Activated CD4-positive, alpha-beta T cell treated with anti-CD3 and anti-CD28 coated beads, Interleukin-2, Interleukin-4, amounts not matched to agents 100 ng/mL and 50 ng/mL, durations not matched to agents 16 hours and 8 hours (primary cell): ENCODE data around the gene PI4KB.

Source experiments
- DNase-seq: peaks from one replicate; pipeline ENCODE4 v3.0.0-alpha.2; 2020; ENCODE audit warnings: low spot score

The PI4KB gene

GRCh38 chr1:151346082-151346768 lies 19.0 kb upstream of the PI4KB start:
- DNase-seq = no peak

- no peak for DNase-seq
Measured at GRCh38 chr1:151344291-151344690, 17.1 kb upstream of the PI4KB start.

- no peak for DNase-seq
Measured at GRCh38 chr1:151343587-151343986, 16.4 kb upstream of the PI4KB start.

- no peak for DNase-seq
Measured at GRCh38 chr1:151342569-151342968, 15.4 kb upstream of the PI4KB start.

GRCh38 chr1:151342021-151342420 lies 14.8 kb upstream of the PI4KB start:
- no peak for DNase-seq

GRCh38 chr1:151340870-151341754 lies 13.9 kb upstream of the PI4KB start:
- DNase-seq = peak; percentile 73

GRCh38 chr1:151336556-151336955 lies 9.3 kb upstream of the PI4KB start:
- no peak for DNase-seq

- no peak for DNase-seq
Measured at GRCh38 chr1:151334822-151335221, 7.6 kb upstream of the PI4KB start.

- no peak for DNase-seq
Measured at GRCh38 chr1:151327903-151328674, 873 bp upstream of the PI4KB start.

- peak; percentile 50 for DNase-seq
Measured at GRCh38 chr1:151326619-151327222, 495 bp downstream of the PI4KB start.

GRCh38 chr1:151325646-151326429 lies 1.4 kb downstream of the PI4KB start:
- DNase-seq = peak; percentile 24

- DNase-seq = no peak
Measured at GRCh38 chr1:151325231-151325630, 2.0 kb downstream of the PI4KB start.

- no peak for DNase-seq
Measured at GRCh38 chr1:151324390-151324930, 2.8 kb downstream of the PI4KB start.

- no peak for DNase-seq
Measured at GRCh38 chr1:151318975-151319374, 8.2 kb downstream of the PI4KB start.

- no peak for DNase-seq
Measured at GRCh38 chr1:151315565-151316235, 11.5 kb downstream of the PI4KB start.

GRCh38 chr1:151314137-151314875 lies 12.9 kb downstream of the PI4KB start:
- no peak for DNase-seq

GRCh38 chr1:151313501-151313900 lies 13.7 kb downstream of the PI4KB start:
- DNase-seq = no peak

GRCh38 chr1:151312826-151313225 lies 14.4 kb downstream of the PI4KB start:
- DNase-seq = no peak

- no peak for DNase-seq
Measured at GRCh38 chr1:151312411-151312810, 14.8 kb downstream of the PI4KB start.
